Measurements from ENCODE around the gene CHD9NB.

CHD9NB gene

GRCh38 chr16:53083119-53083518 is 30.4 kb upstream of the CHD9NB start:
- no peaks in the 10 kb centered on the region for H3K27me3 ChIP-seq (ENCODE audit: control insufficient read depth in 3 of 3, insufficient read depth in 3 of 3, low read depth in 1 of 3, low read length in 3 of 3)
- H3K18ac ChIP-seq (ENCODE audit: low read length): no peak overlapping the region
- H4K8ac ChIP-seq (ENCODE audit: low read depth, low read length): no peak overlapping the region
- H2BK15ac ChIP-seq (ENCODE audit: low read length): no peak overlapping the region
- no peak overlapping the region for H4K91ac ChIP-seq (ENCODE audit: low read depth, low read length, poor library complexity)
- H3K9me3 ChIP-seq (replicated peaks in 1 of 2; ENCODE audit: control insufficient read depth in 2 of 2, insufficient read depth in 1 of 2, low read depth in 1 of 2, low read length in 2 of 2): no peaks in the 10 kb centered on the region
- no peak overlapping the region for H2AFZ ChIP-seq (ENCODE audit: low read length)
- H3K27ac ChIP-seq (replicated peaks; ENCODE audit: low read length): no peak overlapping the region
- no peak overlapping the region for H2BK120ac ChIP-seq (ENCODE audit: low read depth, low read length)
- no peak for DNase-seq (ENCODE audit: low spot score)
- WGBS, 2 donors (ENCODE audit: extremely low coverage in 2 of 2, insufficient read length in 2 of 2, insufficient replicate concordance in 1 of 2): no CpG with 5 or more reads among the region's 1 CpG
- H2BK5ac ChIP-seq (ENCODE audit: low read length): no peak overlapping the region
- H3K4me1 ChIP-seq (ENCODE audit: control insufficient read depth in 2 of 2, insufficient read depth in 1 of 2, low read depth in 1 of 2, low read length in 2 of 2): peaks cover 9 to 29% of the 10 kb centered on the region in 2 donors
- H3K9ac ChIP-seq (ENCODE audit: low read depth, low read length, poor library complexity): no peak overlapping the region
- no peak overlapping the region for H3K23ac ChIP-seq (ENCODE audit: low read depth, low read length, poor library complexity)
- no peaks in the 10 kb centered on the region for H3K79me1 ChIP-seq (ENCODE audit: low read depth, low read length)
- no peak overlapping the region for H2AK5ac ChIP-seq (ENCODE audit: low read depth, low read length)
- H2BK12ac ChIP-seq (ENCODE audit: low read length): no peak overlapping the region
- no peak overlapping the region for H3K4ac ChIP-seq (ENCODE audit: low read length)
- H3K4me3 ChIP-seq (ENCODE audit: low read length in 2 of 2): no peak overlapping the region
- no peaks in the 10 kb centered on the region for H3K36me3 ChIP-seq (replicated peaks in 1 of 2; ENCODE audit: control insufficient read depth in 2 of 2, insufficient read depth in 2 of 2, low read length in 2 of 2)
- H3K14ac ChIP-seq (ENCODE audit: low read length): no peak overlapping the region
- H3K4me2 ChIP-seq (ENCODE audit: insufficient read depth, low read length, poor library complexity, severe bottlenecking): no peak overlapping the region

- H3K4ac ChIP-seq (ENCODE audit: low read length): no peak overlapping the region
- DNase-seq (ENCODE audit: low spot score): no peak
- no peak overlapping the region for H2BK5ac ChIP-seq (ENCODE audit: low read length)
- no peak overlapping the region for H2BK15ac ChIP-seq (ENCODE audit: low read length)
- no peak overlapping the region for H3K4me3 ChIP-seq (ENCODE audit: low read length in 2 of 2)
- H3K27me3 ChIP-seq (ENCODE audit: control insufficient read depth in 3 of 3, insufficient read depth in 3 of 3, low read depth in 1 of 3, low read length in 3 of 3): no peaks in the 10 kb centered on the region
- no peak overlapping the region for H3K23ac ChIP-seq (ENCODE audit: low read depth, low read length, poor library complexity)
- no peak overlapping the region for H4K8ac ChIP-seq (ENCODE audit: low read depth, low read length)
- WGBS, 2 donors (ENCODE audit: extremely low coverage in 2 of 2, insufficient read length in 2 of 2, insufficient replicate concordance in 1 of 2): no CpG with 5 or more reads among the region's 4 CpGs
- no peaks in the 10 kb centered on the region for H3K36me3 ChIP-seq (replicated peaks in 1 of 2; ENCODE audit: control insufficient read depth in 2 of 2, insufficient read depth in 2 of 2, low read length in 2 of 2)
- no peak overlapping the region for H4K91ac ChIP-seq (ENCODE audit: low read depth, low read length, poor library complexity)
- no peak overlapping the region for H2AFZ ChIP-seq (ENCODE audit: low read length)
- H3K4me2 ChIP-seq (ENCODE audit: insufficient read depth, low read length, poor library complexity, severe bottlenecking): no peak overlapping the region
- no peak overlapping the region for H2AK5ac ChIP-seq (ENCODE audit: low read depth, low read length)
- no peaks in the 10 kb centered on the region for H3K9me3 ChIP-seq (replicated peaks in 1 of 2; ENCODE audit: control insufficient read depth in 2 of 2, insufficient read depth in 1 of 2, low read depth in 1 of 2, low read length in 2 of 2)
- no peak overlapping the region for H2BK12ac ChIP-seq (ENCODE audit: low read length)
- no peak overlapping the region for H3K18ac ChIP-seq (ENCODE audit: low read length)
- no peak overlapping the region for H3K9ac ChIP-seq (ENCODE audit: low read depth, low read length, poor library complexity)
- H2BK120ac ChIP-seq (ENCODE audit: low read depth, low read length): no peak overlapping the region
- H3K79me1 ChIP-seq (ENCODE audit: low read depth, low read length): no peaks in the 10 kb centered on the region
- H3K27ac ChIP-seq (replicated peaks; ENCODE audit: low read length): no peak overlapping the region
- no peak overlapping the region for H3K14ac ChIP-seq (ENCODE audit: low read length)
- H3K4me1 ChIP-seq (ENCODE audit: control insufficient read depth in 2 of 2, insufficient read depth in 1 of 2, low read depth in 1 of 2, low read length in 2 of 2): peaks cover 9 to 29% of the 10 kb centered on the region in 2 donors
These were observed 29.8 kb upstream of the CHD9NB start for GRCh38 chr16:53082509-53082908.

- Histone ChIP-seq H2BK15ac (ENCODE audit: low read length) (no peak overlapping the region), H2AFZ (ENCODE audit: low read length) (no peak overlapping the region), H3K18ac (ENCODE audit: low read length) (no peak overlapping the region), H4K91ac (ENCODE audit: low read depth, low read length, poor library complexity) (no peak overlapping the region), H2BK12ac (ENCODE audit: low read length) (no peak overlapping the region), H2BK5ac (ENCODE audit: low read length) (no peak overlapping the region), H3K4me1 (ENCODE audit: control insufficient read depth in 2 of 2, insufficient read depth in 1 of 2, low read depth in 1 of 2, low read length in 2 of 2) (peaks cover 9 to 29% of the 10 kb centered on the region in 2 donors), H3K79me1 (ENCODE audit: low read depth, low read length) (no peaks in the 10 kb centered on the region), H3K23ac (ENCODE audit: low read depth, low read length, poor library complexity) (no peak overlapping the region), H3K36me3 (replicated peaks in 1 of 2; ENCODE audit: control insufficient read depth in 2 of 2, insufficient read depth in 2 of 2, low read length in 2 of 2) (no peaks in the 10 kb centered on the region), H3K9ac (ENCODE audit: low read depth, low read length, poor library complexity) (no peak overlapping the region), H3K9me3 (replicated peaks in 1 of 2; ENCODE audit: control insufficient read depth in 2 of 2, insufficient read depth in 1 of 2, low read depth in 1 of 2, low read length in 2 of 2) (no peaks in the 10 kb centered on the region), H2AK5ac (ENCODE audit: low read depth, low read length) (no peak overlapping the region), H3K4me3 (ENCODE audit: low read length in 2 of 2) (no peak overlapping the region), H4K8ac (ENCODE audit: low read depth, low read length) (no peak overlapping the region), H3K4ac (ENCODE audit: low read length) (no peak overlapping the region), H3K14ac (ENCODE audit: low read length) (no peak overlapping the region), H3K27ac (replicated peaks; ENCODE audit: low read length) (no peak overlapping the region), H3K27me3 (ENCODE audit: control insufficient read depth in 3 of 3, insufficient read depth in 3 of 3, low read depth in 1 of 3, low read length in 3 of 3) (no peaks in the 10 kb centered on the region), H3K4me2 (ENCODE audit: insufficient read depth, low read length, poor library complexity, severe bottlenecking) (no peak overlapping the region), H2BK120ac (ENCODE audit: low read depth, low read length) (no peak overlapping the region)
- no peak for DNase-seq (ENCODE audit: low spot score)
- WGBS, 2 donors (ENCODE audit: extremely low coverage in 2 of 2, insufficient read length in 2 of 2, insufficient replicate concordance in 1 of 2): no CpG with 5 or more reads among the region's 3 CpGs
These were observed 29.1 kb upstream of the CHD9NB start for GRCh38 chr16:53081686-53082407.

- H3K27me3 ChIP-seq (ENCODE audit: control insufficient read depth in 3 of 3, insufficient read depth in 3 of 3, low read depth in 1 of 3, low read length in 3 of 3): no peaks in the 10 kb centered on the region
- H2BK12ac ChIP-seq (ENCODE audit: low read length): no peak overlapping the region
- no peak overlapping the region for H2BK120ac ChIP-seq (ENCODE audit: low read depth, low read length)
- no peak for DNase-seq (ENCODE audit: low spot score)
- H3K14ac ChIP-seq (ENCODE audit: low read length): no peak overlapping the region
- no peak overlapping the region for H2AK5ac ChIP-seq (ENCODE audit: low read depth, low read length)
- no peak overlapping the region for H4K91ac ChIP-seq (ENCODE audit: low read depth, low read length, poor library complexity)
- no peak overlapping the region for H3K4me3 ChIP-seq (ENCODE audit: low read length in 2 of 2)
- H3K79me1 ChIP-seq (ENCODE audit: low read depth, low read length): no peaks in the 10 kb centered on the region
- no peak overlapping the region for H3K18ac ChIP-seq (ENCODE audit: low read length)
- no peak overlapping the region for H3K4me2 ChIP-seq (ENCODE audit: insufficient read depth, low read length, poor library complexity, severe bottlenecking)
- no peaks in the 10 kb centered on the region for H3K36me3 ChIP-seq (replicated peaks in 1 of 2; ENCODE audit: control insufficient read depth in 2 of 2, insufficient read depth in 2 of 2, low read length in 2 of 2)
- H4K8ac ChIP-seq (ENCODE audit: low read depth, low read length): no peak overlapping the region
- peak overlapping the region; percentile 18 for H2AFZ ChIP-seq (ENCODE audit: low read length)
- H3K4ac ChIP-seq (ENCODE audit: low read length): no peak overlapping the region
- peaks cover 9 to 29% of the 10 kb centered on the region in 2 donors for H3K4me1 ChIP-seq (ENCODE audit: control insufficient read depth in 2 of 2, insufficient read depth in 1 of 2, low read depth in 1 of 2, low read length in 2 of 2)
- no peak overlapping the region for H2BK5ac ChIP-seq (ENCODE audit: low read length)
- no peak overlapping the region for H3K9ac ChIP-seq (ENCODE audit: low read depth, low read length, poor library complexity)
- no peak overlapping the region for H3K27ac ChIP-seq (replicated peaks; ENCODE audit: low read length)
- no peaks in the 10 kb centered on the region for H3K9me3 ChIP-seq (replicated peaks in 1 of 2; ENCODE audit: control insufficient read depth in 2 of 2, insufficient read depth in 1 of 2, low read depth in 1 of 2, low read length in 2 of 2)
- no peak overlapping the region for H3K23ac ChIP-seq (ENCODE audit: low read depth, low read length, poor library complexity)
- no peak overlapping the region for H2BK15ac ChIP-seq (ENCODE audit: low read length)
These were observed 28.3 kb upstream of the CHD9NB start for GRCh38 chr16:53081032-53081424.

All from neuronal stem cell (in vitro differentiated cells).